ENCODE data around the gene TIMM44. TPM values are rescaled to one million over a fixed set of nuclear protein-coding genes. Genes with fewer than 3 reads are reported as not detected.

Gene TIMM44
- total RNA-seq, 1 experiment from 2014 or later, result 114 TPM

- no peaks in the 10 kb centered on the region for H3K9me3 ChIP-seq (ENCODE audit: control insufficient read depth, low read depth, low read length)
- H3K79me1 ChIP-seq (ENCODE audit: insufficient read depth, low read depth, low read length, poor library complexity, severe bottlenecking), result no peaks in the 10 kb centered on the region
- no peak overlapping the region for H4K8ac ChIP-seq (replicated peaks; ENCODE audit: insufficient read length, low read depth, low read length)
- H3K23me2 ChIP-seq (ENCODE audit: insufficient read length, low read depth, low read length, poor library complexity, severe bottlenecking), result no peaks in the 10 kb centered on the region
- H3K14ac ChIP-seq (ENCODE audit: insufficient read depth, low read length), result no peak overlapping the region; the same call in 1 of the 2 replicates
- H3T11ph ChIP-seq (ENCODE audit: low read length), result no peak overlapping the region
- Mint-ChIP-seq H3K4me3 (no peak overlapping the region), H3K9me3 (no peaks in the 10 kb centered on the region), H3K36me3 (ENCODE audit: insufficient read depth in 1 of 3, low read depth in 3 of 3) (peaks cover 31 to 81% (median 60%) of the 10 kb centered on the region in 3 experiments), H3K27me3 (ENCODE audit: low read depth) (no peaks in the 10 kb centered on the region), H3K4me1 (peaks cover 17 to 23% of the 10 kb centered on the region in 2 experiments), H3K27ac (peak overlapping the region; percentile 48 to 95 (median 80))
- H3K4ac ChIP-seq (ENCODE audit: low read depth, low read length), result no peak overlapping the region
- H2BK12ac ChIP-seq (ENCODE audit: insufficient read length, low read depth, low read length), result no peak overlapping the region
- no peak overlapping the region for H4K5ac ChIP-seq (ENCODE audit: insufficient read length, low read depth, low read length)
- no peak overlapping the region for H3K23ac ChIP-seq (ENCODE audit: insufficient read length, low read depth, low read length)
- H3K4me2 ChIP-seq (ENCODE audit: insufficient read depth, insufficient read length, low read length), result no peak overlapping the region
- no peaks in the 10 kb centered on the region for H3K4me1 ChIP-seq (ENCODE audit: insufficient read depth, low read length)
- no peak overlapping the region for H2AK5ac ChIP-seq (ENCODE audit: insufficient read length, low read length)
- no peak overlapping the region for H4K91ac ChIP-seq (ENCODE audit: insufficient read length, low read depth, low read length)
- no peak overlapping the region for H2BK5ac ChIP-seq (ENCODE audit: insufficient read length, low read length)
- no peak overlapping the region for H2BK20ac ChIP-seq (ENCODE audit: low read depth, low read length, poor library complexity, severe bottlenecking)
- no peak overlapping the region for H2BK120ac ChIP-seq (ENCODE audit: low read depth, low read length, poor library complexity, severe bottlenecking)
- no peaks in the 10 kb centered on the region for H3K27me3 ChIP-seq (ENCODE audit: insufficient read depth, low read length)
- no peak overlapping the region for H2AFZ ChIP-seq (ENCODE audit: low read length)
- H3K18ac ChIP-seq (ENCODE audit: insufficient read length, low read depth, low read length), result no peak overlapping the region
- H3K9ac ChIP-seq (ENCODE audit: extremely low read depth, insufficient read length, low read length), result no peak overlapping the region
- TF ChIP-seq CTCF (conservative IDR thresholded peaks at IDR 0.05), result no peak
- no peaks in the 10 kb centered on the region for H4K20me1 ChIP-seq (ENCODE audit: control insufficient read depth, insufficient read depth, insufficient read length)
- no peak for DNase-seq
- H2BK15ac ChIP-seq (ENCODE audit: low read depth, low read length), result no peak overlapping the region
- H3K27ac ChIP-seq (ENCODE audit: insufficient read length, low read depth, low read length), result no peak overlapping the region
- H3K56ac ChIP-seq (ENCODE audit: insufficient read length, low read depth, low read length), result no peak overlapping the region
- WGBS (ENCODE audit: extremely low coverage, insufficient read length, low lambda C conversion rate), result no CpG with 5 or more reads among the region's 15 CpGs
- no peaks in the 10 kb centered on the region for H3K79me2 ChIP-seq (ENCODE audit: insufficient read depth, low read length)
These were observed 24.7 kb upstream of the TIMM44 start for GRCh38 chr19:7968008-7968795.
